Measurements from ENCODE around the gene MSANTD2.

MSANTD2 gene

DNA sequence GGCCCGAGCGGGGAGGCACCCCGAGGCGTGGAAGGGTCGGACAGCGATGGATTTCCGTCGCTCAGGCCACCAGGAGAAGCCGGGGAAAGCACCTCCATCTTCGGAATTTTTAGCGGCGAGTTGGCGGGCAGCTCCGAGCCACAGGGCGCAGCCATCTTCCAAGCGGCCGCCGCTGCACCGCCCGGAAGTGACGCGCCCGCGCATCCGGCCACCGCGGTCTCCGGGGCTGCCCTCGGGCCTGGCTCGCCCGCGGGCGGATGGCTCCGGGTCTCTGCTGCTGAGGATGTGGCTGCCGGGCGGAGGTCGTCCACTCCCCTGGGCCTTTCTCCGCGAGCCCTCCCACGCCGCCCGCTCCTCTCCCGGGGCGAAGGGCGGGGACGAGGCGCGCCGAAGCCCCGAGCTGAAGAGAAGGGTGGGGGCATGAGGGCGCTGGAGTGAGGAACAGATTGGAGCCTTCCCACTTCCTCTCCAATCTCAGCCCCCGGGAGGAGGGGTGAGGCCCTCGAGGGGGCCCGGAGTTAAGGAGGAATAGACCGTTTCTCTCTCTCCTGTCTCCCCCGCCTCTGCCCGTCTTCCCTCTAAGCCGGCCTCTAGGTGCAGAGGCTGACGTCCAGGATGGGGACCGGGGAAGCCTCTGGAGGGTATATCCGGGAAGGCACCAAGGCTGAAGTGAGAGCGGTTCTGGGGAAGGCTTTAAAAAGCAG, at the start of gene MSANTD2:
Gene MSANTD2 (minus strand): TSS at position 181 of the 704 bp plus-strand sequence. CDS start 26 bp downstream, at position 155.
- H3K4me3 ChIP-seq (ENCODE audit: low read length) = peak within 1 kb of the TSS; percentile 76
- TF ChIP-seq, protein P1, sequence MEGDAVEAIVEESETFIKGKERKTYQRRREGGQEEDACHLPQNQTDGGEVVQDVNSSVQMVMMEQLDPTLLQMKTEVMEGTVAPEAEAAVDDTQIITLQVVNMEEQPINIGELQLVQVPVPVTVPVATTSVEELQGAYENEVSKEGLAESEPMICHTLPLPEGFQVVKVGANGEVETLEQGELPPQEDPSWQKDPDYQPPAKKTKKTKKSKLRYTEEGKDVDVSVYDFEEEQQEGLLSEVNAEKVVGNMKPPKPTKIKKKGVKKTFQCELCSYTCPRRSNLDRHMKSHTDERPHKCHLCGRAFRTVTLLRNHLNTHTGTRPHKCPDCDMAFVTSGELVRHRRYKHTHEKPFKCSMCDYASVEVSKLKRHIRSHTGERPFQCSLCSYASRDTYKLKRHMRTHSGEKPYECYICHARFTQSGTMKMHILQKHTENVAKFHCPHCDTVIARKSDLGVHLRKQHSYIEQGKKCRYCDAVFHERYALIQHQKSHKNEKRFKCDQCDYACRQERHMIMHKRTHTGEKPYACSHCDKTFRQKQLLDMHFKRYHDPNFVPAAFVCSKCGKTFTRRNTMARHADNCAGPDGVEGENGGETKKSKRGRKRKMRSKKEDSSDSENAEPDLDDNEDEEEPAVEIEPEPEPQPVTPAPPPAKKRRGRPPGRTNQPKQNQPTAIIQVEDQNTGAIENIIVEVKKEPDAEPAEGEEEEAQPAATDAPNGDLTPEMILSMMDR (conservative IDR thresholded peaks at IDR 0.05; ENCODE audit: low read depth, low read length) = no peak
- DNase-seq (ENCODE audit: low read depth) = no peak

DNA sequence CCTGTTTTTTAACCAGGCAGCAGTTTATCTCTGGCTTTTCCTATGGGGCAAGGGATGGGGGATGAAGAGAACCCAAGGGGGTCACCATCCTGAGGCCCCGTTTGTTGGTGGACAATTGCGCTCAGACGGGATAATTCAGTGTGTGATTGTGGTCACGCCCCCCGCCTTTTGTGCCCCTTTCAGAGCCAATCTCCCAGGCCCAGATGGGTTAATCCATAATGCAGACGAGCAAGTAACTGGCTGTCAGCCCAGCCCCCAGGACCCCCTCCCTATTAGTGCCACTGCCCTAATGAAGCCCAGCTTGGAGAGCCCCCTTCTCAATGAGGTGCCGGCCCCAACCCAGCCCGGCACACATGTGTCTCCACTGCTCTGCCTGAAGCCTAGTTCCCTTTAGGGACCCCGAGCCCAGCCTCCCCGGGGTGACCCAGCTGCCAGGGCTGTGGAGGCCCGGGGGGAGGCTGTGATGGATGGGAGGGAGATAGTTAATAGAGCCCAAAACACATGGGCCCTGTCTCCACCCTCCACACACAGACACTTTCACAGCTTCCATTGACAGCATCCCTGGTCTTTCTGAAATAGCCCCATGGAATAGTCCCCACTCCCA, 46.0 kb upstream of the MSANTD2 start:
- no peak overlapping the region for H3K4me3 ChIP-seq (ENCODE audit: low read length)
- DNase-seq (ENCODE audit: low read depth) = no peak
- TF ChIP-seq, protein P1 (conservative IDR thresholded peaks at IDR 0.05; ENCODE audit: low read depth, low read length) = no peak

DNA sequence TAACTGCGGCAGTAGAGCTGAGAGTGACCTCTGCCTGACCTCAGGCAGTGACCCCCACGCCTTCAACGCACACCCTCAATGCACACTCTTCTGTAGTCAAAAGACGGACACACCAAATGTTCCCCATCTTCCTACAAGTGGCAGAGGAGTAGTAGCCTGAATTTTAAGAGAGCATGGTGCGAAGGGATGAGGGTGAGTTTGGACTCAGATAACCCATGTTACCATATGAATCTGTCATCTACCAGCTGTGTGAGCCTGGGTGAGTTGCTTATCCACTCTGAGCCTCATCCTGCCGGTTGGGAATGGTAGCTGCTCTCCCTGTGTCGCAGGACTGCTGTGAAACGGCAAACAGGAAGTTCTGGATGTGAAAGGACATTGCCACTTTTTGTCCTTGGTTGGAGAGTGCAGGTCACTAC, 44.5 kb upstream of the MSANTD2 start:
- no peak for DNase-seq (ENCODE audit: low read depth)
- TF ChIP-seq, protein P1 (conservative IDR thresholded peaks at IDR 0.05; ENCODE audit: low read depth, low read length) = no peak
- H3K4me3 ChIP-seq (ENCODE audit: low read length) = no peak overlapping the region

DNA sequence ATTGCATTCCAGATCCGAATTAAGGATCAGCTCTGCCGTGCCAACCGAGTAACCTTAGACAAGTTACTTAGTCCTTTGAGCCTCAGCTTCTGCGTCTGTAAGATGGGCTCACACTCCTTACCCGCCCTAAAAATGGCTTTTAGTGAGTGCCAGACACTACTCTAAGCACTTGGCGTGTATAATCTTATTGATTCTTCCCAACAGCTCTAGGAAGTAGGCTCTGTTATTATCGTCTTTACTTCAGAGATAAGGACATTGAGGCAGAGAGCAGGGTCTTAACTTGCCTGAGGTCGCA, 43.4 kb upstream of the MSANTD2 start:
- no peak for DNase-seq (ENCODE audit: low read depth)
- TF ChIP-seq, protein P1 (conservative IDR thresholded peaks at IDR 0.05; ENCODE audit: low read depth, low read length) = no peak
- no peak overlapping the region for H3K4me3 ChIP-seq (ENCODE audit: low read length)

DNA sequence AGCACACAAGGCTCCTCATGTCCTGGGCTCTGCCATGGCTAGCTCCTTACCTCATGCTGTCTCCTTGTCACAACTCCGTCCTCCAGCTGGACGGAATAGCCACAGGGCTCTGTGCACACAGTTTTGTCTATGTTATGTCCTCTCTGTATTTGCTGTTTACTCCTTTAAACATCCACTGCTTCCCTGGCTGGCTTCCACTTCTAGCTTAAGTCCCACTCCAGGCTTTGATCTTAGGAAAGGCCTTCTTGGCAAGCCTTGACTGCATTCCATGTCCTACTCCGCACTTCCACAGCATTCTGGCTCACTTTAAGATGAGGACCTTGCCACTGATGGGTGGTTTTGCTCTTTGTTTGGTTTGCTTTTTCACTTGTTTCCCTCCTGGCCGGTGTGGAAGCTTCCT, 42.1 kb upstream of the MSANTD2 start:
- H3K4me3 ChIP-seq (ENCODE audit: low read length) = no peak overlapping the region
- peak; percentile 29 for DNase-seq (ENCODE audit: low read depth)
- TF ChIP-seq, protein P1 (conservative IDR thresholded peaks at IDR 0.05; ENCODE audit: low read depth, low read length) = no peak

DNA sequence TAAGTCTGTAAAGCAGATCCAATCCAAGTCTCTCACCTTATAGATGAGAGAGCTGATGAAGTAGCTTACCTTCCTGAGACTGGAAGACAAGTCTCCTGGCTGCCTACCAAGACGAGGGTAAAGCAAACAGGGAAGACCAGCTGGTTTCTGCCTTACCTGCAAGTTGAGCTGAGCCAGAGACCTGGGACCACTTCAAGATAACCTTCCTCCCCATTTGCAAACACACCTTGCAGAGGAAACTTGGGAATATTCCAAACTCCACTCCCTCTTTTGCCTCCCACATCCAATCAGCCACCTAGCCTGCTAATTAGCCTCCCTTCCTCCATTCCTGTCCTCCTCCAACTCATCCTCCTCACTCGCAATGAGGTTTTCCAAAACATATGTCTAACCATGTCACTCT, 41.6 kb upstream of the MSANTD2 start:
- TF ChIP-seq, protein P1 (conservative IDR thresholded peaks at IDR 0.05; ENCODE audit: low read depth, low read length) = no peak
- no peak for DNase-seq (ENCODE audit: low read depth)
- no peak overlapping the region for H3K4me3 ChIP-seq (ENCODE audit: low read length)

DNA sequence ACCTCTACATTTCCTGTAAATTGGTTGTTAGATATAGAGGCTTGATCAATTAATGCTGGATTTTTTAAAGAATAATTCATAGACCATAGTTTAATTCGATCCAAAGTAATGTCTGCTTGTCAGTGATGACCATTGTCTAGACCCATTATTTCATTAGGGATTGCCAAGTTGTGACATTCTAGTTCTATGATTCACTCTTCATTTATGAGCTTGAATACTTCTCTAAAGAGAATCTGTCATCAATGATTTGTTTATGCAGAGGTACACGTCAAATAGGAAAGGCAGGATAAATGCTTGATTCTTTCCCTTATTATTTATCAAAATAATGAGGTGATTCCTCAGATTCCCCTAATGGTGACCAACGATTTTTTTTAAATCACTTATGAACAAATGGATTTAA, 41.0 kb upstream of the MSANTD2 start:
- no peak for DNase-seq (ENCODE audit: low read depth)
- TF ChIP-seq, protein P1 (conservative IDR thresholded peaks at IDR 0.05; ENCODE audit: low read depth, low read length) = no peak
- H3K4me3 ChIP-seq (ENCODE audit: low read length) = no peak overlapping the region

Data from retinal pigment epithelial cell (primary cell).